IMR-90 (cell line): Measurements from ENCODE around the gene GFRA4. TPM values are rescaled to one million over a fixed set of nuclear protein-coding genes. Genes with fewer than 3 reads are reported as not detected.

ENCODE experiments used
- ATAC-seq: fragments of 200-7000 bp; cut with Tn5 transposase; 2 replicates; pipeline ENCODE4 v1.9.1; 2020; ENCODE audit warnings: low read depth, mild to moderate bottlenecking, moderate library complexity
- BruUV-seq: library from RNA; stranded (reverse); fragments of 400-500 nt; replicated peaks from 2 replicates; lab custom pipeline; 2021; lab: Mats Ljungman, UMichigan
- CTCF ChIA-PET: fragments of 300-600 bp; formaldehyde crosslinking; extraction: SDS; loops from one replicate; lab custom pipeline; 2021; ENCODE audit warnings: antibody characterized with exemption; lab: Yijun Ruan, JAX
- POLR2A ChIA-PET: fragments of 300-600 bp; sonication (Branson Sonifier 250); formaldehyde crosslinking; loops from one replicate; lab custom pipeline; 2022; ENCODE audit warnings: antibody characterized with exemption; ENCODE audit not compliant: unreplicated experiment; lab: Charles Lee
- DNase-seq: peaks from one replicate; pipeline ENCODE4 v3.0.0; 2013
- H2AFZ ChIP-seq: replicated peaks from 2 replicates; pipeline ENCODE3; 2013; ENCODE audit warnings: low read length, mild to moderate bottlenecking; ENCODE audit not compliant: poor library complexity
- H2AK5ac ChIP-seq: 2 replicates; pipeline ENCODE4 v1.6.1; 2013; ENCODE audit warnings: low read depth, low read length, inconsistent platforms
- H2AK9ac ChIP-seq: replicated peaks from 2 replicates; pipeline ENCODE3; 2013; ENCODE audit warnings: mild to moderate bottlenecking, low read depth, low read length, moderate library complexity; ENCODE audit not compliant: poor library complexity
- H2BK120ac ChIP-seq: 2 replicates; pipeline ENCODE4 v1.6.1; 2013; ENCODE audit warnings: low read depth, low read length, inconsistent platforms
- H2BK15ac ChIP-seq: 3 replicates; pipeline ENCODE4 v1.6.1; 2013; ENCODE audit warnings: low read depth, low read length, inconsistent platforms
- H2BK20ac ChIP-seq: 2 replicates; pipeline ENCODE4 v1.6.1; 2013; ENCODE audit warnings: low read depth, mild to moderate bottlenecking, inconsistent platforms, low read length, moderate library complexity
- H2BK5ac ChIP-seq: 2 replicates; pipeline ENCODE4 v1.6.1; 2013; ENCODE audit warnings: mild to moderate bottlenecking, low read depth, low read length, inconsistent platforms; ENCODE audit not compliant: poor library complexity, severe bottlenecking
- H3K14ac ChIP-seq: replicated peaks from 2 replicates; pipeline ENCODE4 v1.6.1; 2013; ENCODE audit warnings: low read depth, low read length, inconsistent platforms
- H3K18ac ChIP-seq: 2 replicates; pipeline ENCODE4 v1.6.1; 2013; ENCODE audit warnings: low read depth, low read length, control low read depth
- H3K23ac ChIP-seq: 2 replicates; pipeline ENCODE4 v1.6.1; 2013; ENCODE audit warnings: low read depth, low read length, inconsistent platforms
- H3K27ac ChIP-seq: 2 replicates; pipeline ENCODE4 v1.5.1; 2013; ENCODE audit warnings: mild to moderate bottlenecking, control low read depth, low read length; ENCODE audit not compliant: insufficient read depth
- H3K27me3 ChIP-seq: 2 replicates; pipeline ENCODE4 v1.6.1; 2013; ENCODE audit warnings: low read length; ENCODE audit not compliant: control insufficient read depth, insufficient read depth
- H3K36me3 ChIP-seq: 2 replicates; pipeline ENCODE4 v1.6.1; 2013; ENCODE audit warnings: low read length, mixed read lengths; ENCODE audit not compliant: control insufficient read depth, insufficient read depth
- H3K4ac ChIP-seq: 2 replicates; pipeline ENCODE4 v1.6.1; 2013; ENCODE audit warnings: low read depth, low read length, inconsistent platforms
- H3K4me1 ChIP-seq: 2 replicates; pipeline ENCODE4 v1.6.1; 2013; ENCODE audit warnings: low read length, mixed read lengths; ENCODE audit not compliant: control insufficient read depth, insufficient read depth
- H3K4me2 ChIP-seq: 2 replicates; pipeline ENCODE4 v1.6.1; 2013; ENCODE audit warnings: low read depth, mild to moderate bottlenecking, control low read depth, low read length, moderate library complexity
- H3K4me3 ChIP-seq: 2 replicates; pipeline ENCODE4 v1.5.1; 2013; ENCODE audit warnings: low read depth, mild to moderate bottlenecking, control low read depth, low read length, moderate library complexity; ENCODE audit not compliant: insufficient read depth
- H3K56ac ChIP-seq: 2 replicates; pipeline ENCODE4 v1.6.1; 2013; ENCODE audit warnings: low read length, inconsistent platforms; ENCODE audit not compliant: insufficient read depth; ENCODE audit errors: extremely low read depth
- H3K79me1 ChIP-seq, 2 experiments: 2 replicates each; pipeline ENCODE4 v1.6.1; 2013; ENCODE audit warnings: low read length in 2 of 2, inconsistent platforms in 1 of 2, low read depth in 1 of 2
- H3K9ac ChIP-seq: 2 replicates; pipeline ENCODE4 v1.6.1; 2013; ENCODE audit warnings: low read depth, low read length, control low read depth
- H3K9me1 ChIP-seq: 2 replicates; pipeline ENCODE4 v1.6.1; 2013; ENCODE audit warnings: low read length, inconsistent platforms; ENCODE audit not compliant: insufficient read depth
- H3K9me3 ChIP-seq: 2 replicates; pipeline ENCODE4 v1.6.1; 2013; ENCODE audit warnings: low read length; ENCODE audit not compliant: control insufficient read depth, insufficient read depth
- H4K20me1 ChIP-seq: 2 replicates; pipeline ENCODE4 v1.6.1; 2013; ENCODE audit warnings: low read length, inconsistent platforms; ENCODE audit not compliant: insufficient read depth
- H4K5ac ChIP-seq: 2 replicates; pipeline ENCODE4 v1.6.1; 2013; ENCODE audit warnings: mild to moderate bottlenecking, low read depth, low read length, control low read depth
- H4K8ac ChIP-seq, 2 experiments: 2 replicates each; pipeline ENCODE4 v1.6.1; 2013; ENCODE audit warnings: low read depth in 2 of 2, low read length in 2 of 2, control low read depth in 1 of 2, inconsistent platforms in 1 of 2
- H4K91ac ChIP-seq: 2 replicates; pipeline ENCODE4 v1.6.1; 2013; ENCODE audit warnings: low read depth, low read length, inconsistent platforms; ENCODE audit not compliant: insufficient read depth
- BHLHE40 ChIP-seq: fragments of 150-350 bp; IDR thresholded peaks from 2 replicates; pipeline ENCODE4 v1.6.1; 2016; ENCODE audit warnings: mild to moderate bottlenecking, low read depth, low read length
- CEBPB ChIP-seq: IDR thresholded peaks from 2 replicates; pipeline ENCODE4 v1.6.1; 2012; ENCODE audit warnings: low read depth, low read length, improper control_type of control experiment
- CHD1 ChIP-seq: IDR thresholded peaks from 2 replicates; pipeline ENCODE4 v1.6.1; 2012; ENCODE audit warnings: low read depth, low read length, improper control_type of control experiment
- CTCF ChIP-seq: conservative IDR thresholded peaks from 2 replicates; pipeline ENCODE4 v1.5.1; 2012; ENCODE audit warnings: mild to moderate bottlenecking, low read depth, low read length, improper control_type of control experiment
- MAFK ChIP-seq: IDR thresholded peaks from 2 replicates; pipeline ENCODE4 v1.6.1; 2012; ENCODE audit warnings: low read depth, low read length, improper control_type of control experiment
- MAZ ChIP-seq: IDR thresholded peaks from 2 replicates; pipeline ENCODE4 v1.6.1; 2012; ENCODE audit warnings: low read depth, mild to moderate bottlenecking, low read length, improper control_type of control experiment, moderate library complexity, borderline replicate concordance
- POLR2A ChIP-seq: IDR thresholded peaks from 2 replicates; pipeline ENCODE4 v1.6.1; 2012; ENCODE audit warnings: mild to moderate bottlenecking, low read depth, low read length
- RAD21 ChIP-seq: IDR thresholded peaks from 2 replicates; pipeline ENCODE4 v1.6.1; 2012; ENCODE audit warnings: low read length, improper control_type of control experiment
- RCOR1 ChIP-seq: IDR thresholded peaks from 2 replicates; pipeline ENCODE4 v1.6.1; 2012; ENCODE audit warnings: mild to moderate bottlenecking, low read length, improper control_type of control experiment; ENCODE audit not compliant: insufficient replicate concordance
- RFX5 ChIP-seq: IDR thresholded peaks from 2 replicates; pipeline ENCODE4 v1.8.0; 2012; ENCODE audit warnings: low read depth, mild to moderate bottlenecking, low read length, moderate library complexity
- SMC3 ChIP-seq: fragments of 150-350 bp; IDR thresholded peaks from 2 replicates; pipeline ENCODE4 v1.6.1; 2016; ENCODE audit warnings: low read depth, mild to moderate bottlenecking, antibody characterized with exemption, low read length, moderate library complexity
- dilution Hi-C: fragments of 300-500 bp; cut with HindIII; formaldehyde crosslinking; loops from one replicate; pipeline ENCODE4 v1.14.3; 2018; ENCODE audit warnings: low sequenced_read_pairs; ENCODE audit not compliant: unreplicated experiment
- in situ Hi-C: fragments of 300-500 bp; cut with MboI; formaldehyde crosslinking; loops from 3 replicates; pipeline ENCODE4 v1.14.3; 2019; ENCODE audit warnings: low sequenced_read_pairs, inconsistent platforms, mixed read lengths
- intact Hi-C: fragments of 100-400 bp; cut with micrococcal nuclease; formaldehyde crosslinking; loops from 2 replicates; pipeline ENCODE4 v1.10.0; 2022
- polyA plus RNA-seq, 3 experiments: library from polyadenylated mRNA; depleted of rRNA; stranded (reverse); fragments of >200 nt; gene quantifications; 2 replicates each; pipeline ENCODE4 v1.2.3, GENCODE V29; 2012; ENCODE audit warnings: low replicate concordance in 1 of 3
- total RNA-seq: library from RNA; depleted of rRNA; stranded (reverse); fragments of >200 nt; gene quantifications from 2 replicates; pipeline ENCODE4 v1.2.3, GENCODE V29; 2012
- TF ChIP-seq, protein P1 (sequence below): fragments of 150-350 bp; IDR thresholded peaks from 2 replicates; pipeline ENCODE4 v1.6.1; 2017; ENCODE audit warnings: mild to moderate bottlenecking, antibody characterized with exemption, low read length, low read depth
- TF ChIP-seq, protein P2 (sequence below): fragments of 150-350 bp; IDR thresholded peaks from 2 replicates; pipeline ENCODE4 v1.6.1; 2016; ENCODE audit warnings: low read depth, mild to moderate bottlenecking, low read length, moderate library complexity, borderline replicate concordance

GFRA4 gene
- total and polyA plus RNA-seq, 2 of the 4 experiments (the other 2 are of a cell fraction) = not detected

- Histone ChIP-seq H3K4me1 (no peaks in the 10 kb centered on the region), H2BK120ac (no peak overlapping the region), H3K36me3 (peaks cover 19% of the 10 kb centered on the region), H2BK15ac (no peak overlapping the region), H3K9me3 (no peaks in the 10 kb centered on the region), H2AK9ac (no peak overlapping the region), H4K91ac (no peak overlapping the region), H3K27me3 (no peaks in the 10 kb centered on the region), H3K56ac (no peak overlapping the region), H3K27ac (no peak overlapping the region), H3K9ac (no peak overlapping the region), H4K8ac (no peak overlapping the region), H2AFZ (no peak overlapping the region), H2BK20ac (no peak overlapping the region), H3K18ac (no peak overlapping the region), H3K79me1 (no peaks in the 10 kb centered on the region), H3K23ac (no peak overlapping the region), H2AK5ac (no peak overlapping the region), H4K20me1 (no peaks in the 10 kb centered on the region), H3K4me3 (no peak overlapping the region), H3K4ac (no peak overlapping the region), H3K4me2 (no peak overlapping the region), H3K14ac (no peak overlapping the region), H2BK5ac (no peak overlapping the region), H3K9me1 (peaks cover 7% of the 10 kb centered on the region; the same call in 1 of the 2 replicates), H4K5ac (no peak overlapping the region)
- CTCF ChIA-PET = no interaction called here
- DNase-seq (no peak), ATAC-seq (no peak)
- in situ Hi-C loops = no loop called here
- BruUV-seq = no TSS peak
- dilution Hi-C loops = no loop called here
- POLR2A ChIA-PET = no interaction called here
- intact Hi-C loops = no loop called here
- TF ChIP-seq SMC3 = no peak
- TF ChIP-seq, protein P1, sequence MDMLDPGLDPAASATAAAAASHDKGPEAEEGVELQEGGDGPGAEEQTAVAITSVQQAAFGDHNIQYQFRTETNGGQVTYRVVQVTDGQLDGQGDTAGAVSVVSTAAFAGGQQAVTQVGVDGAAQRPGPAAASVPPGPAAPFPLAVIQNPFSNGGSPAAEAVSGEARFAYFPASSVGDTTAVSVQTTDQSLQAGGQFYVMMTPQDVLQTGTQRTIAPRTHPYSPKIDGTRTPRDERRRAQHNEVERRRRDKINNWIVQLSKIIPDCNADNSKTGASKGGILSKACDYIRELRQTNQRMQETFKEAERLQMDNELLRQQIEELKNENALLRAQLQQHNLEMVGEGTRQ = no peak
- no peak for TF ChIP-seq BHLHE40
- TF ChIP-seq POLR2A = no peak
- TF ChIP-seq MAZ = no peak
- no peak for TF ChIP-seq RAD21
- TF ChIP-seq RCOR1 = no peak
- no peak for TF ChIP-seq CEBPB
- TF ChIP-seq CHD1 = no peak
- no peak for TF ChIP-seq RFX5
- no peak for TF ChIP-seq MAFK
- TF ChIP-seq CTCF = no peak
- TF ChIP-seq, protein P2, sequence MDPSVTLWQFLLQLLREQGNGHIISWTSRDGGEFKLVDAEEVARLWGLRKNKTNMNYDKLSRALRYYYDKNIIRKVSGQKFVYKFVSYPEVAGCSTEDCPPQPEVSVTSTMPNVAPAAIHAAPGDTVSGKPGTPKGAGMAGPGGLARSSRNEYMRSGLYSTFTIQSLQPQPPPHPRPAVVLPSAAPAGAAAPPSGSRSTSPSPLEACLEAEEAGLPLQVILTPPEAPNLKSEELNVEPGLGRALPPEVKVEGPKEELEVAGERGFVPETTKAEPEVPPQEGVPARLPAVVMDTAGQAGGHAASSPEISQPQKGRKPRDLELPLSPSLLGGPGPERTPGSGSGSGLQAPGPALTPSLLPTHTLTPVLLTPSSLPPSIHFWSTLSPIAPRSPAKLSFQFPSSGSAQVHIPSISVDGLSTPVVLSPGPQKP = no peak
Measured at GRCh38 chr20:3647473-3647872, 15.7 kb downstream of the GFRA4 start.
